Neuronal stem cell (in vitro differentiated cells): Measurements from ENCODE around the gene CIC.

ENCODE experiments used
- DNase-seq: peaks from one replicate; pipeline ENCODE4 v3.0.0-alpha.2; 2013; ENCODE audit warnings: low spot score
- H2AFZ ChIP-seq: one replicate; pipeline ENCODE4 v1.6.1; 2013; ENCODE audit warnings: mild to moderate bottlenecking, low read length, inconsistent platforms
- H2AK5ac ChIP-seq: 2 replicates; pipeline ENCODE4 v1.6.1; 2013; ENCODE audit warnings: low read depth, mild to moderate bottlenecking, inconsistent platforms, low read length, moderate library complexity, mixed read lengths
- H2BK120ac ChIP-seq: 2 replicates; pipeline ENCODE4 v1.6.1; 2013; ENCODE audit warnings: low read depth, mild to moderate bottlenecking, inconsistent platforms, low read length, moderate library complexity, mixed read lengths
- H2BK12ac ChIP-seq: one replicate; pipeline ENCODE4 v1.6.1; 2013; ENCODE audit warnings: low read length, inconsistent platforms
- H2BK15ac ChIP-seq: 2 replicates; pipeline ENCODE4 v1.6.1; 2013; ENCODE audit warnings: mild to moderate bottlenecking, low read length, inconsistent platforms, mixed read lengths
- H2BK5ac ChIP-seq: one replicate; pipeline ENCODE4 v1.6.1; 2013; ENCODE audit warnings: inconsistent platforms, mild to moderate bottlenecking, low read length, moderate library complexity
- H3K14ac ChIP-seq: one replicate; pipeline ENCODE4 v1.6.1; 2013; ENCODE audit warnings: low read length, inconsistent platforms
- H3K18ac ChIP-seq: 2 replicates; pipeline ENCODE4 v1.6.1; 2013; ENCODE audit warnings: low read length, inconsistent platforms
- H3K23ac ChIP-seq: 2 replicates; pipeline ENCODE4 v1.6.1; 2013; ENCODE audit warnings: low read depth, mild to moderate bottlenecking, mixed read lengths, low read length, inconsistent platforms; ENCODE audit not compliant: poor library complexity
- H3K27ac ChIP-seq: replicated peaks from 3 replicates; pipeline ENCODE4 v1.5.1; 2013; ENCODE audit warnings: low read length, inconsistent platforms
- H3K27me3 ChIP-seq, 3 experiments: 2 replicates each; pipeline ENCODE4 v1.6.1; 2013; ENCODE audit warnings: low read length in 3 of 3, mild to moderate bottlenecking in 2 of 3, inconsistent platforms in 1 of 3, low read depth in 1 of 3, mixed read lengths in 1 of 3, moderate library complexity in 1 of 3; ENCODE audit not compliant: control insufficient read depth in 3 of 3, insufficient read depth in 3 of 3
- H3K36me3 ChIP-seq, 2 donors: replicated peaks in 1 of 2; 2 replicates each; pipeline ENCODE4 v1.6.1; 2013; ENCODE audit warnings: low read length in 2 of 2; ENCODE audit not compliant: control insufficient read depth in 2 of 2, insufficient read depth in 2 of 2
- H3K4ac ChIP-seq: 2 replicates; pipeline ENCODE4 v1.6.1; 2013; ENCODE audit warnings: inconsistent platforms, mild to moderate bottlenecking, low read length, moderate library complexity
- H3K4me1 ChIP-seq, 2 donors: 1 replicate in 1 of 2; 2 replicates in 1 of 2; pipeline ENCODE4 v1.6.1; 2013; ENCODE audit warnings: low read length in 2 of 2, low read depth in 1 of 2; ENCODE audit not compliant: control insufficient read depth in 2 of 2, insufficient read depth in 1 of 2
- H3K4me2 ChIP-seq: one replicate; pipeline ENCODE4 v1.6.1; 2013; ENCODE audit warnings: mild to moderate bottlenecking, low read length, inconsistent platforms; ENCODE audit not compliant: insufficient read depth, poor library complexity, severe bottlenecking
- H3K4me3 ChIP-seq, 2 donors: 2 replicates each; pipeline ENCODE4 v1.5.1; 2013; ENCODE audit warnings: low read length in 2 of 2, mild to moderate bottlenecking in 2 of 2, inconsistent platforms in 1 of 2, moderate library complexity in 1 of 2
- H3K79me1 ChIP-seq: one replicate; pipeline ENCODE4 v1.6.1; 2013; ENCODE audit warnings: low read depth, mild to moderate bottlenecking, inconsistent platforms, low read length, moderate library complexity
- H3K9ac ChIP-seq: one replicate; pipeline ENCODE4 v1.6.1; 2013; ENCODE audit warnings: mild to moderate bottlenecking, low read depth, low read length, inconsistent platforms; ENCODE audit not compliant: poor library complexity
- H3K9me3 ChIP-seq, 2 donors: replicated peaks in 1 of 2; 2 replicates each; pipeline versions ENCODE3 to v1.6.1; 2013; ENCODE audit warnings: low read length in 2 of 2, mild to moderate bottlenecking in 2 of 2, inconsistent platforms in 1 of 2, low read depth in 1 of 2, mixed read lengths in 1 of 2, moderate library complexity in 1 of 2; ENCODE audit not compliant: control insufficient read depth in 2 of 2, insufficient read depth in 1 of 2
- H4K8ac ChIP-seq: one replicate; pipeline ENCODE4 v1.6.1; 2013; ENCODE audit warnings: low read depth, mild to moderate bottlenecking, inconsistent platforms, low read length, moderate library complexity
- H4K91ac ChIP-seq: one replicate; pipeline ENCODE4 v1.6.1; 2013; ENCODE audit warnings: low read length, low read depth, mild to moderate bottlenecking, inconsistent platforms; ENCODE audit not compliant: poor library complexity
- WGBS, 2 donors: extraction: QIAGEN DNeasy Blood & Tissue Kit; methylation state at CpG; one replicate each; pipeline ENCODE4 v1.1.7; 2013; ENCODE audit warnings: missing lambda C conversion rate in 2 of 2, mixed read lengths in 1 of 2; ENCODE audit not compliant: insufficient read length in 2 of 2, insufficient replicate concordance in 1 of 2; ENCODE audit errors: extremely low coverage in 2 of 2; 5-methylcytosine and 5-hydroxymethylcytosine counted together

The CIC gene

GRCh38 chr19:42246922-42247639, 22.0 kb upstream of the CIC start:
- no peak overlapping the region for H3K9ac ChIP-seq
- no peak overlapping the region for H2AFZ ChIP-seq
- no peak overlapping the region for H2BK15ac ChIP-seq
- H3K36me3 ChIP-seq = peaks cover 23 to 42% of the 10 kb centered on the region in 2 donors
- H3K14ac ChIP-seq = no peak overlapping the region
- H3K9me3 ChIP-seq = no peaks in the 10 kb centered on the region
- H4K91ac ChIP-seq = no peak overlapping the region
- no peak overlapping the region for H4K8ac ChIP-seq
- no peak overlapping the region for H2AK5ac ChIP-seq
- no peaks in the 10 kb centered on the region for H3K27me3 ChIP-seq
- peaks cover 29% of the 10 kb centered on the region for H3K79me1 ChIP-seq
- H3K4me1 ChIP-seq = peaks cover 7 to 13% of the 10 kb centered on the region in 2 donors
- H3K4me2 ChIP-seq = no peak overlapping the region
- H2BK12ac ChIP-seq = no peak overlapping the region
- H3K4me3 ChIP-seq = no peak overlapping the region
- no peak overlapping the region for H3K27ac ChIP-seq
- WGBS, 2 donors = no CpG with 5 or more reads among the region's 7 CpGs
- no peak overlapping the region for H3K18ac ChIP-seq
- no peak for DNase-seq
- no peak overlapping the region for H3K4ac ChIP-seq
- peak overlapping the region; percentile 66 for H2BK5ac ChIP-seq
- no peak overlapping the region for H3K23ac ChIP-seq
- no peak overlapping the region for H2BK120ac ChIP-seq

GRCh38 chr19:42247640-42248199, 21.3 kb upstream of the CIC start:
- H2BK120ac ChIP-seq = no peak overlapping the region
- no peaks in the 10 kb centered on the region for H3K9me3 ChIP-seq
- no peak overlapping the region for H3K27ac ChIP-seq
- peaks cover 32% of the 10 kb centered on the region for H3K79me1 ChIP-seq
- H2AK5ac ChIP-seq = no peak overlapping the region
- no peak overlapping the region for H3K4me3 ChIP-seq
- H3K14ac ChIP-seq = no peak overlapping the region
- H3K27me3 ChIP-seq = no peaks in the 10 kb centered on the region
- no peak overlapping the region for H3K4ac ChIP-seq
- H4K91ac ChIP-seq = no peak overlapping the region
- peaks cover 12 to 17% of the 10 kb centered on the region in 2 donors for H3K4me1 ChIP-seq
- WGBS, 2 donors = no CpG with 5 or more reads among the region's 6 CpGs
- H3K4me2 ChIP-seq = no peak overlapping the region
- H2BK12ac ChIP-seq = no peak overlapping the region
- DNase-seq = no peak
- no peak overlapping the region for H3K18ac ChIP-seq
- no peak overlapping the region for H2AFZ ChIP-seq
- H3K36me3 ChIP-seq = peaks cover 23 to 42% of the 10 kb centered on the region in 2 donors
- no peak overlapping the region for H3K23ac ChIP-seq
- H4K8ac ChIP-seq = no peak overlapping the region
- peak overlapping the region; percentile 66 for H2BK5ac ChIP-seq
- H2BK15ac ChIP-seq = no peak overlapping the region
- H3K9ac ChIP-seq = no peak overlapping the region

- no peak overlapping the region for H3K4me3 ChIP-seq
- H3K27me3 ChIP-seq = no peaks in the 10 kb centered on the region
These were observed 20.5 kb upstream of the CIC start for GRCh38 chr19:42248270-42249148.

More at GRCh38 chr19:42248270-42249148, 20.5 kb upstream of the CIC start:
- Histone ChIP-seq H3K23ac (peak overlapping the region; percentile 95), H3K4ac (no peak overlapping the region), H4K91ac (no peak overlapping the region), H3K36me3 (peaks cover 23 to 42% of the 10 kb centered on the region in 2 donors), H3K14ac (no peak overlapping the region), H3K9me3 (no peaks in the 10 kb centered on the region), H2BK120ac (peak overlapping the region; percentile 81), H3K9ac (no peak overlapping the region), H2AFZ (no peak overlapping the region), H4K8ac (no peak overlapping the region), H2BK15ac (no peak overlapping the region), H3K4me2 (no peak overlapping the region), H3K18ac (no peak overlapping the region), H3K4me1 (peaks cover 18 to 19% of the 10 kb centered on the region in 2 donors), H3K27ac (no peak overlapping the region), H2BK5ac (no peak overlapping the region), H2BK12ac (peak overlapping the region; percentile 22), H3K79me1 (peaks cover 38% of the 10 kb centered on the region), H2AK5ac (no peak overlapping the region)
- WGBS, 2 donors = no CpG with 5 or more reads among the region's 41 CpGs
- DNase-seq = no peak
